Measurements from ENCODE around the gene DUS3L. TPM values are rescaled to one million over a fixed set of nuclear protein-coding genes. Genes with fewer than 3 reads are reported as not detected.

Gene DUS3L
- total and polyA plus RNA-seq, 8 donors = 14.8 to 66.6 (median 21.2) TPM

DNA sequence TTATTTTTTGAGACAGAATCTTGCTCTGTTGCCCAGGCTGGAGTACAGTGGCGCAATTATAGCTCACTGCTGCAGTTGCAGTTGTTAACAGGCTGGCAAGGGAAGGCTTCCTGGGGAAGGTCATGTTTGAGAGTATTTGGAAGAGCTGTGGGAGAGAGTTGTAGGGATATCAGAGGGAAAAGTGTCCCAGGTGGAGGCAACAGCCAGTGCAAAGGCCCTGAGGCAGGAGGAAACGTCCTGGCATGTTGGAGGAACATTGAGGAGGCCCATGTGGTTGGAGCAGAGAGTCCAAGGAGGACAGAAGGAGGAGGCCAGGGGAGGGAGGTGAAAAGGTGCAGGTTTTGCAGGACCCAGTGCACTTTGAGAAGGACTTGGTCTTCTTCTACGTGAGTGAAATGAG lies 2.2 kb upstream of the DUS3L start:
- Histone ChIP-seq H3K36me3 (peaks cover 4 to 18% (median 14%) of the 10 kb centered on the region in 3 donors), H3K9me3 (no peaks in the 10 kb centered on the region), H3K27me3 (no peaks in the 10 kb centered on the region), H3K4me3 (no peak overlapping the region), H3K27ac (no peak overlapping the region), H3K4me1 (peaks cover 0 to 5% (median 0%) of the 10 kb centered on the region in 3 donors)
- no peak for ATAC-seq
- no peak for TF ChIP-seq CTCF (IDR thresholded peaks at IDR 0.05)
- WGBS, 2 donors = 91 to 95% methylated on average over 3 of the region's 3 CpGs
- intact Hi-C loops (cut with DNase I) = no loop called here
- no peak for DNase-seq
- FAIRE-seq = no peak

DNA sequence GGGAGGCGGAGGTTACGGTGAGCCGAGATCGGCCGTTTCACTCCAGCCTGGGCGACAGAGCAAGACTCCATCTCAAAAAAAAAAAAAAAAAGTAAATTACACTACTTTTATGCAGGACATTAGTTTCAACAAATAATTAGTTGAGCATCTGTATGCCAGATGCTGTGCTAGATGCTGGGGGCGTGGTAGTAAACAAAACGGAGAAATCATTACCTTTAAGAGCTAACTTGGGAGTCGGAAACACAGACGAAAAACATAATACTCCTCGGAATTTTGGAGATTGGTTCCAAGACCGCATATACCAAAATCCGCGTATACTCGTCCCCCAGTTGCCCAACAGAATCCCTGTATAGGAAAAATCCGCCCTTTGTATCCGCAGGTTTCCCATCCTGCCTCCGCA lies 1.3 kb upstream of the DUS3L start:
- DNase-seq (no peak), FAIRE-seq (no peak), ATAC-seq (no peak)
- Histone ChIP-seq H3K36me3 (peaks cover 9 to 24% (median 19%) of the 10 kb centered on the region in 3 donors), H3K27me3 (no peaks in the 10 kb centered on the region), H3K9me3 (no peaks in the 10 kb centered on the region), H3K27ac (no peak overlapping the region), H3K4me1 (peaks cover 0 to 5% (median 0%) of the 10 kb centered on the region in 3 donors), H3K4me3 (no peak overlapping the region)
- no peak for TF ChIP-seq CTCF (IDR thresholded peaks at IDR 0.05)
- 94 to 96% methylated on average over 18 of the region's 18 CpGs for WGBS, 2 donors
- intact Hi-C loops (cut with DNase I) = no loop called here

- 70 to 77% methylated on average over 26 of the region's 26 CpGs for WGBS, 2 donors
- H3K4me1 ChIP-seq = peaks cover 0 to 5% (median 0%) of the 10 kb centered on the region in 3 donors
- H3K27ac ChIP-seq = peak overlapping the region; percentile 81 to 99 (median 95)
- H3K9me3 ChIP-seq = no peaks in the 10 kb centered on the region
- intact Hi-C loops (cut with DNase I) = no loop called here
- ATAC-seq (no peak), DNase-seq (peak in 1 of 6 donors; percentile 57), FAIRE-seq (no peak)
- H3K27me3 ChIP-seq = no peaks in the 10 kb centered on the region
- peaks cover 9 to 46% (median 30%) of the 10 kb centered on the region in 3 donors for H3K36me3 ChIP-seq
- no peak for TF ChIP-seq CTCF (IDR thresholded peaks at IDR 0.05)
- peak overlapping the region; percentile 33 to 96 (median 68) for H3K4me3 ChIP-seq
Observed at GRCh38 chr19:5789886-5790558, 941 bp downstream of the DUS3L start.

DNA sequence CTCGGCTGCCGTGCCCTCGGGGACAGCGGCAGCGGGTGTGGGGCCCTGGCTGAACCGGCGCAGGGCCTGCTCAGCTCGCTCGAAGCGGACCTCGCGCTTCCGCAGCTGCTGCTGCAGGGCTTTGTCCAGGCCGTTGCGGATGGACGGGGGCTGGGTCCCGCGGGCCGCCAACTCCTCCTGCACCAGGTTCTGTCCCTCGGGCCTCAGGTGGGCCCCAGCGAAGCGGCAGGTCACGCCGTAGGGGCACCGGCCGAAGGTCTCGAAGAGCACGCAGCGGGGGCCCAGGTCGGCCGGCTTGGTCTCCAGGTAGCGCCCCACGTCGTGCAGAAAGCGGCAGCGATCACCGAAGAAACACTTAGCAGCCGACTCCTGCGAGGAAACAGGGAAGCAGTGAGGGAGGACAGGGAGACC lies 1.6 kb downstream of the DUS3L start:
- H3K27ac ChIP-seq = no peak overlapping the region
- peaks cover 0 to 5% (median 0%) of the 10 kb centered on the region in 3 donors for H3K4me1 ChIP-seq
- WGBS, 2 donors = 95 to 96% methylated on average over 39 of the region's 39 CpGs
- no peak for TF ChIP-seq CTCF (IDR thresholded peaks at IDR 0.05)
- ATAC-seq (no peak), FAIRE-seq (no peak), DNase-seq (peak in 2 of 6 donors; percentile 55 to 80)
- H3K36me3 ChIP-seq = peaks cover 9 to 50% (median 31%) of the 10 kb centered on the region in 3 donors
- H3K4me3 ChIP-seq = no peak overlapping the region
- intact Hi-C loops (cut with DNase I) = no loop called here
- H3K9me3 ChIP-seq = no peaks in the 10 kb centered on the region
- no peaks in the 10 kb centered on the region for H3K27me3 ChIP-seq

DNA sequence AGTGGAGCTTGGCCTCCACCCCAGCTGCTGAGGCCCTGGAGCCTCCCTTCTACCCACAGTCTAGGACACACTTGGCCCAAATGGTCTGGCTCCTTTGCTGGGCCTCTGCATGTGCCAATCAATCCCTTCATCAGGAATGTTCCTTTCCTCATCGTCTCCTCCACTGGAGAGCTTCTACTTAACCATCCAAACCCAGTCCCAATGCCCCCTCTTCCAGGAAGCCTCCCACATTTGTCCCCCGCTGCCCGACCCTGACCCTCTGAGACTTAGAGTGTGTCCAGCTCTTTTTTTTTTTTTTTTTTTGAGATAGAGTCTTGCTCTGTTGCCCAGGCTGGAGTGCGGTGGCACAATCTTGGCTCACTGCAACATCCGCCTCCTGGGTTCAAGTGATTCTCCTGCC lies 2.5 kb downstream of the DUS3L start:
- 91 to 99% methylated on average over 5 of the region's 5 CpGs for WGBS, 2 donors
- DNase-seq (no peak), ATAC-seq (no peak), FAIRE-seq (no peak)
- intact Hi-C loops (cut with DNase I) = no loop called here
- Histone ChIP-seq H3K27ac (no peak overlapping the region), H3K36me3 (peaks cover 9 to 51% (median 31%) of the 10 kb centered on the region in 3 donors), H3K4me1 (peaks cover 0 to 5% (median 0%) of the 10 kb centered on the region in 3 donors), H3K4me3 (no peak overlapping the region), H3K9me3 (no peaks in the 10 kb centered on the region), H3K27me3 (no peaks in the 10 kb centered on the region)
- no peak for TF ChIP-seq CTCF (IDR thresholded peaks at IDR 0.05)

Data from pancreas (tissue), 10 donors.